HEK293 (cell line): ENCODE results near the gene DKK3.

ENCODE experiments used
- CTCF ChIA-PET: fragments of 350-600 bp; formaldehyde crosslinking; extraction: SDS; loops from one replicate; lab custom pipeline; 2021; ENCODE audit warnings: antibody characterized with exemption; lab: Yijun Ruan, JAX
- POLR2A ChIA-PET: fragments of 300-600 bp; formaldehyde crosslinking; extraction: SDS; loops from one replicate; lab custom pipeline; 2020; ENCODE audit warnings: antibody characterized with exemption, inconsistent platforms; lab: Yijun Ruan, JAX
- H3K27ac ChIP-seq: fragments of 200-500 bp; sonication (Bioruptor generic); 2 replicates; pipeline ENCODE4 v1.5.1; 2014; ENCODE audit warnings: low read depth, low read length, control low read depth, inconsistent platforms; ENCODE audit errors: extremely low read depth
- H3K36me3 ChIP-seq, 2 experiments: fragments of 200-500 bp in 1 of 2; sonication (Bioruptor generic) in 1 of 2; 1 replicate in 1 of 2; 2 replicates in 1 of 2; pipeline ENCODE4 v1.5.1; 2014 to 2017; ENCODE audit warnings: inconsistent platforms in 2 of 2, low read length in 2 of 2; ENCODE audit not compliant: control insufficient read depth in 2 of 2, insufficient read depth in 1 of 2
- H3K4me1 ChIP-seq: fragments of 200-500 bp; sonication (Bioruptor generic); 2 replicates; pipeline ENCODE4 v1.5.1; 2014; ENCODE audit warnings: mild to moderate bottlenecking, low read length, inconsistent platforms; ENCODE audit not compliant: control insufficient read depth, insufficient read depth
- H3K4me3 ChIP-seq: 2 replicates; pipeline ENCODE4 v1.5.1; 2011; ENCODE audit warnings: low read depth, mild to moderate bottlenecking, control low read depth, low read length, moderate library complexity
- H3K9me3 ChIP-seq: fragments of 200-500 bp; sonication (Bioruptor generic); 2 replicates; pipeline ENCODE4 v1.5.1; 2014; ENCODE audit warnings: low read depth, low read length, inconsistent platforms; ENCODE audit not compliant: control insufficient read depth, insufficient read depth
- GLIS2 ChIP-seq: fragments of 450-650 bp; formaldehyde crosslinking; IDR thresholded peaks from 2 replicates; pipeline ENCODE4 v1.5.1; 2016; ENCODE audit warnings: missing biosample characterization, missing genetic modification characterization
- PRDM1 ChIP-seq: fragments of 450-650 bp; formaldehyde crosslinking; IDR thresholded peaks from 2 replicates; pipeline ENCODE4; 2016; ENCODE audit warnings: missing biosample characterization, missing genetic modification characterization
- SETDB1 ChIP-seq: IDR thresholded peaks from one replicate; pipeline ENCODE4 v1.6.1; 2017; ENCODE audit warnings: mild to moderate bottlenecking, low read length, moderate library complexity, mixed read lengths; ENCODE audit not compliant: insufficient read length
- WT1 ChIP-seq: fragments of 450-650 bp; formaldehyde crosslinking; IDR thresholded peaks from 2 replicates; pipeline ENCODE4 v1.5.1; 2016; ENCODE audit warnings: missing biosample characterization, missing genetic modification characterization
- ZBTB7A ChIP-seq: fragments of 450-650 bp; formaldehyde crosslinking; IDR thresholded peaks from 2 replicates; pipeline ENCODE4 v1.5.1; 2016; ENCODE audit warnings: low read depth, missing biosample characterization, missing genetic modification characterization
- ZEB2 ChIP-seq: fragments of 450-650 bp; formaldehyde crosslinking; IDR thresholded peaks from 2 replicates; pipeline ENCODE4 v1.5.1; 2016; ENCODE audit warnings: missing biosample characterization, missing genetic modification characterization
- ZNF146 ChIP-seq: fragments of 450-650 bp; formaldehyde crosslinking; IDR thresholded peaks from 2 replicates; pipeline ENCODE4 v1.5.1; 2016; ENCODE audit warnings: missing biosample characterization, missing genetic modification characterization
- ZNF221 ChIP-seq: fragments of 450-650 bp; formaldehyde crosslinking; IDR thresholded peaks from 2 replicates; pipeline ENCODE4 v1.5.1; 2017; ENCODE audit warnings: missing biosample characterization, missing genetic modification characterization, borderline replicate concordance
- ZNF416 ChIP-seq: fragments of 450-650 bp; formaldehyde crosslinking; IDR thresholded peaks from 2 replicates; pipeline ENCODE4 v1.5.1; 2016; ENCODE audit warnings: missing biosample characterization, missing genetic modification characterization
- ZNF426 ChIP-seq: fragments of 450-650 bp; formaldehyde crosslinking; IDR thresholded peaks from 2 replicates; pipeline ENCODE4 v1.5.1; 2017; ENCODE audit warnings: missing biosample characterization, missing genetic modification characterization, mild to moderate bottlenecking, inconsistent platforms, moderate library complexity
- ZNF501 ChIP-seq: fragments of 450-650 bp; formaldehyde crosslinking; IDR thresholded peaks from 2 replicates; pipeline ENCODE4 v1.5.1; 2016; ENCODE audit warnings: missing biosample characterization, missing genetic modification characterization
- ZNF561 ChIP-seq: fragments of 450-650 bp; IDR thresholded peaks from 2 replicates; pipeline ENCODE4 v1.5.1; 2018; ENCODE audit warnings: missing biosample characterization, missing genetic modification characterization, borderline replicate concordance
- ZNF645 ChIP-seq: fragments of 450-650 bp; formaldehyde crosslinking; IDR thresholded peaks from 2 replicates; pipeline ENCODE4; 2016; ENCODE audit warnings: missing biosample characterization, missing genetic modification characterization
- ZNF654 ChIP-seq: fragments of 450-650 bp; formaldehyde crosslinking; IDR thresholded peaks from 2 replicates; pipeline ENCODE4 v1.5.1; 2016; ENCODE audit warnings: low read depth, missing biosample characterization, missing genetic modification characterization
- ZNF768 ChIP-seq: fragments of 450-650 bp; formaldehyde crosslinking; IDR thresholded peaks from 2 replicates; pipeline ENCODE4 v1.5.1; 2018; ENCODE audit warnings: missing biosample characterization, mild to moderate bottlenecking, missing genetic modification characterization
- ZSCAN23 ChIP-seq: fragments of 450-650 bp; formaldehyde crosslinking; IDR thresholded peaks from 2 replicates; pipeline ENCODE4 v1.5.1; 2016; ENCODE audit warnings: missing biosample characterization, missing genetic modification characterization
- TF ChIP-seq, protein P1 (sequence below): fragments of 450-650 bp; formaldehyde crosslinking; IDR thresholded peaks from 2 replicates; pipeline ENCODE4 v1.5.1; 2016; ENCODE audit warnings: missing biosample characterization, missing genetic modification characterization
- TF ChIP-seq, protein P2 (sequence below): fragments of 450-650 bp; formaldehyde crosslinking; IDR thresholded peaks from 2 replicates; pipeline ENCODE4 v1.5.1; 2017; ENCODE audit warnings: missing biosample characterization, mild to moderate bottlenecking, missing genetic modification characterization, moderate library complexity
- TF ChIP-seq, protein P3 (sequence below): fragments of 450-650 bp; formaldehyde crosslinking; IDR thresholded peaks from 2 replicates; pipeline ENCODE4 v1.5.1; 2016; ENCODE audit warnings: missing biosample characterization, missing genetic modification characterization
- TF ChIP-seq, protein P4 (sequence below): fragments of 450-650 bp; formaldehyde crosslinking; IDR thresholded peaks from 2 replicates; pipeline ENCODE4 v1.5.1; 2016; ENCODE audit warnings: missing biosample characterization, missing genetic modification characterization
- TF ChIP-seq, protein P5 (sequence below): fragments of 450-650 bp; formaldehyde crosslinking; IDR thresholded peaks from 2 replicates; pipeline ENCODE4 v1.5.1; 2017; ENCODE audit warnings: missing biosample characterization, missing genetic modification characterization

The DKK3 gene

GRCh38 chr11:11935536-11935935 is 72.9 kb downstream of the DKK3 start (continued):
- TF ChIP-seq ZNF768 (tag by site-specific recombination) (no peak), WT1 (no peak), SETDB1 (no peak), GLIS2 (tag by site-specific recombination) (no peak)
- TF ChIP-seq, protein P1, sequence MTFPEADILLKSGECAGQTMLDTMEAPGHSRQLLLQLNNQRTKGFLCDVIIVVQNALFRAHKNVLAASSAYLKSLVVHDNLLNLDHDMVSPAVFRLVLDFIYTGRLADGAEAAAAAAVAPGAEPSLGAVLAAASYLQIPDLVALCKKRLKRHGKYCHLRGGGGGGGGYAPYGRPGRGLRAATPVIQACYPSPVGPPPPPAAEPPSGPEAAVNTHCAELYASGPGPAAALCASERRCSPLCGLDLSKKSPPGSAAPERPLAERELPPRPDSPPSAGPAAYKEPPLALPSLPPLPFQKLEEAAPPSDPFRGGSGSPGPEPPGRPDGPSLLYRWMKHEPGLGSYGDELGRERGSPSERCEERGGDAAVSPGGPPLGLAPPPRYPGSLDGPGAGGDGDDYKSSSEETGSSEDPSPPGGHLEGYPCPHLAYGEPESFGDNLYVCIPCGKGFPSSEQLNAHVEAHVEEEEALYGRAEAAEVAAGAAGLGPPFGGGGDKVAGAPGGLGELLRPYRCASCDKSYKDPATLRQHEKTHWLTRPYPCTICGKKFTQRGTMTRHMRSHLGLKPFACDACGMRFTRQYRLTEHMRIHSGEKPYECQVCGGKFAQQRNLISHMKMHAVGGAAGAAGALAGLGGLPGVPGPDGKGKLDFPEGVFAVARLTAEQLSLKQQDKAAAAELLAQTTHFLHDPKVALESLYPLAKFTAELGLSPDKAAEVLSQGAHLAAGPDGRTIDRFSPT: no peak
- TF ChIP-seq, all 188 proteins: peak for 0

DNA sequence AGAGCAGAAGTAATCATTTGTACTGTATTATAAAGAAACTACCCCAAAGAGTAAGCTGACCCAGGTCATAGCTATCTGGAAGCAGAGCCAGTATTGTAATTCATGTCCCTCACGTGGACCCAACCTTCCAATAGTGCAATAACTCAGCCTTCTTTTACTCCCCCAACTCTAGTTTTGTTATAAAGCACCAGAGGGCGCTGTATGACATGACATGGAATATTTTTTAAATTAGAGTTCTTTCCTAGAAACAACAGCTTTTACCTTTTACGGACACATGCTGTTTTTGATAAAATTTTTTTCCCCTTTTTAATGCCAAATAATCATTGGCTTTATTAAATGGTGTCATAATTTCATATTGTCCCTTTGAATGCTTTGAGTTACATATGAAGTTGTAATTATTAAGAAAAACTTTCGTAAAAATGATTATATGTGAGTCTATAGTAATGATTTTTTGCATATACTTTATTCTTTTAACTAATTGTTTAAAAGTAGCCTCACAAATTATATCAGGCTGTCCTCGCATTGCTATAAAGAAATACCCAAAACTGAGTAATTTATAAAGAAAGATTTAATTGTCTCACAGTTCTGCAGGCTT is 76.9 kb downstream of the DKK3 start:
- no peak overlapping the region for H3K4me3 ChIP-seq
- POLR2A ChIA-PET: no interaction called here
- CTCF ChIA-PET: interaction anchor here (0.5 to 2.6 kb wide), 21 partner anchors 9 to 917 kb away, joined by 3 to 42 read pairs (median 4); no protein-coding TSS in a partner anchor
- peaks cover 0 to 57% of the 10 kb centered on the region in 2 experiments; a peak in 1 of 3 replicates for H3K36me3 ChIP-seq
- H3K4me1 ChIP-seq: no peaks in the 10 kb centered on the region
- H3K9me3 ChIP-seq: no peaks in the 10 kb centered on the region
- peak; percentile 41 for TF ChIP-seq ZNF654 (tag by site-specific recombination)
- no peak for TF ChIP-seq ZNF146
- no peak for TF ChIP-seq ZNF221 (tag by site-specific recombination)
- TF ChIP-seq PRDM1 (tag by site-specific recombination): no peak
- TF ChIP-seq, protein P2, sequence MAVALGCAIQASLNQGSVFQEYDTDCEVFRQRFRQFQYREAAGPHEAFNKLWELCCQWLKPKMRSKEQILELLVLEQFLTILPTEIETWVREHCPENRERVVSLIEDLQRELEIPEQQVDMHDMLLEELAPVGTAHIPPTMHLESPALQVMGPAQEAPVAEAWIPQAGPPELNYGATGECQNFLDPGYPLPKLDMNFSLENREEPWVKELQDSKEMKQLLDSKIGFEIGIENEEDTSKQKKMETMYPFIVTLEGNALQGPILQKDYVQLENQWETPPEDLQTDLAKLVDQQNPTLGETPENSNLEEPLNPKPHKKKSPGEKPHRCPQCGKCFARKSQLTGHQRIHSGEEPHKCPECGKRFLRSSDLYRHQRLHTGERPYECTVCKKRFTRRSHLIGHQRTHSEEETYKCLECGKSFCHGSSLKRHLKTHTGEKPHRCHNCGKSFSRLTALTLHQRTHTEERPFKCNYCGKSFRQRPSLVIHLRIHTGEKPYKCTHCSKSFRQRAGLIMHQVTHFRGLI: no peak
- TF ChIP-seq ZNF501 (tag by site-specific recombination): no peak
- no peak for TF ChIP-seq ZNF645 (tag by site-specific recombination)
- TF ChIP-seq, protein P3, sequence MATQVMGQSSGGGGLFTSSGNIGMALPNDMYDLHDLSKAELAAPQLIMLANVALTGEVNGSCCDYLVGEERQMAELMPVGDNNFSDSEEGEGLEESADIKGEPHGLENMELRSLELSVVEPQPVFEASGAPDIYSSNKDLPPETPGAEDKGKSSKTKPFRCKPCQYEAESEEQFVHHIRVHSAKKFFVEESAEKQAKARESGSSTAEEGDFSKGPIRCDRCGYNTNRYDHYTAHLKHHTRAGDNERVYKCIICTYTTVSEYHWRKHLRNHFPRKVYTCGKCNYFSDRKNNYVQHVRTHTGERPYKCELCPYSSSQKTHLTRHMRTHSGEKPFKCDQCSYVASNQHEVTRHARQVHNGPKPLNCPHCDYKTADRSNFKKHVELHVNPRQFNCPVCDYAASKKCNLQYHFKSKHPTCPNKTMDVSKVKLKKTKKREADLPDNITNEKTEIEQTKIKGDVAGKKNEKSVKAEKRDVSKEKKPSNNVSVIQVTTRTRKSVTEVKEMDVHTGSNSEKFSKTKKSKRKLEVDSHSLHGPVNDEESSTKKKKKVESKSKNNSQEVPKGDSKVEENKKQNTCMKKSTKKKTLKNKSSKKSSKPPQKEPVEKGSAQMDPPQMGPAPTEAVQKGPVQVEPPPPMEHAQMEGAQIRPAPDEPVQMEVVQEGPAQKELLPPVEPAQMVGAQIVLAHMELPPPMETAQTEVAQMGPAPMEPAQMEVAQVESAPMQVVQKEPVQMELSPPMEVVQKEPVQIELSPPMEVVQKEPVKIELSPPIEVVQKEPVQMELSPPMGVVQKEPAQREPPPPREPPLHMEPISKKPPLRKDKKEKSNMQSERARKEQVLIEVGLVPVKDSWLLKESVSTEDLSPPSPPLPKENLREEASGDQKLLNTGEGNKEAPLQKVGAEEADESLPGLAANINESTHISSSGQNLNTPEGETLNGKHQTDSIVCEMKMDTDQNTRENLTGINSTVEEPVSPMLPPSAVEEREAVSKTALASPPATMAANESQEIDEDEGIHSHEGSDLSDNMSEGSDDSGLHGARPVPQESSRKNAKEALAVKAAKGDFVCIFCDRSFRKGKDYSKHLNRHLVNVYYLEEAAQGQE: no peak
- TF ChIP-seq, all 188 proteins: peak for 1
- H3K27ac ChIP-seq: no peak overlapping the region

DNA sequence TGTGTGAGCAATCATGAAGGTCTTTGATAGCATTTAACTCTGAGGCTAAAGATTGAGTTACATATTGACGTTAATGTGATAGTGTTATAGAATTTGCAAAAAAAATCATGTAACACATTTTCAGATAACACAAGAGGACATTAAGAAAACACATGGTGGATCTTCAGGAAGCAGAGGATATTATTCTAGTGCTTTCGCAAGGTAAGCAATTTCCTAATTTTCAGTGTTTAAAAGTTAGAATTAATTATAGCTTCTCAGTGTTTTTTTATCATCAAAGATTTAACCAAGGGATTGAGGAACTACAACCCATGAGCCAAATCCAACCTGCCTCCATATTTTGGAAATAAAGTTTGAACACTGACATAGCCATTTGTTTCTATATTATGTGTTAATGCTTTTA is 78.5 kb downstream of the DKK3 start:
- ChIA-PET CTCF (interaction anchor here (0.6 to 0.7 kb wide), 3 partner anchors 80 to 902 kb away, joined by 3 read pairs; no protein-coding TSS in a partner anchor), POLR2A (no interaction called here)
- H3K36me3 ChIP-seq: peaks cover 0 to 48% of the 10 kb centered on the region in 2 experiments; a peak in 1 of 3 replicates
- H3K4me1 ChIP-seq: no peaks in the 10 kb centered on the region
- no peak overlapping the region for H3K4me3 ChIP-seq
- no peaks in the 10 kb centered on the region for H3K9me3 ChIP-seq
- H3K27ac ChIP-seq: no peak overlapping the region
- TF ChIP-seq ZNF416 (tag by site-specific recombination) (no peak), ZEB2 (no peak), ZNF426 (tag by site-specific recombination) (no peak), ZSCAN23 (no peak), ZNF561 (tag by site-specific recombination) (no peak), ZBTB7A (tag by site-specific recombination) (no peak), ZNF221 (tag by site-specific recombination) (no peak)
- TF ChIP-seq, protein P4, sequence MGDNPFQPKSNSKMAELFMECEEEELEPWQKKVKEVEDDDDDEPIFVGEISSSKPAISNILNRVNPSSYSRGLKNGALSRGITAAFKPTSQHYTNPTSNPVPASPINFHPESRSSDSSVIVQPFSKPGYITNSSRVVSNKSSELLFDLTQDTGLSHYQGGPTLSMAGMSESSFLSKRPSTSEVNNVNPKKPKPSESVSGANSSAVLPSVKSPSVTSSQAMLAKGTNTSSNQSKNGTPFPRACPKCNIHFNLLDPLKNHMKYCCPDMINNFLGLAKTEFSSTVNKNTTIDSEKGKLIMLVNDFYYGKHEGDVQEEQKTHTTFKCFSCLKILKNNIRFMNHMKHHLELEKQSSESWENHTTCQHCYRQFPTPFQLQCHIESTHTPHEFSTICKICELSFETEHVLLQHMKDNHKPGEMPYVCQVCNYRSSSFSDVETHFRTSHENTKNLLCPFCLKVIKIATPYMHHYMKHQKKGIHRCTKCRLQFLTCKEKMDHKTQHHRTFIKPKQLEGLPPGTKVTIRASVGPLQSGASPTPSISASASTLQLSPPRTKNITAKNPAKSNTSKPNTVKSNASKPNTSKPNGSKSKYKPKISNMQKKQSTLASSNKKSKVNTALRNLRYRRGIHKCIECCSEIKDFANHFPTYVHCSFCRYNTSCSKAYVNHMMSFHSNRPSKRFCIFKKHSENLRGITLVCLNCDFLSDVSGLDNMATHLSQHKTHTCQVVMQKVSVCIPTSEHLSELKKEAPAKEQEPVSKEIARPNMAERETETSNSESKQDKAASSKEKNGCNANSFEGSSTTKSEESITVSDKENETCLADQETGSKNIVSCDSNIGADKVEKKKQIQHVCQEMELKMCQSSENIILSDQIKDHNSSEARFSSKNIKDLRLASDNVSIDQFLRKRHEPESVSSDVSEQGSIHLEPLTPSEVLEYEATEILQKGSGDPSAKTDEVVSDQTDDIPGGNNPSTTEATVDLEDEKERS (tag by site-specific recombination): no peak
- TF ChIP-seq, protein P5, sequence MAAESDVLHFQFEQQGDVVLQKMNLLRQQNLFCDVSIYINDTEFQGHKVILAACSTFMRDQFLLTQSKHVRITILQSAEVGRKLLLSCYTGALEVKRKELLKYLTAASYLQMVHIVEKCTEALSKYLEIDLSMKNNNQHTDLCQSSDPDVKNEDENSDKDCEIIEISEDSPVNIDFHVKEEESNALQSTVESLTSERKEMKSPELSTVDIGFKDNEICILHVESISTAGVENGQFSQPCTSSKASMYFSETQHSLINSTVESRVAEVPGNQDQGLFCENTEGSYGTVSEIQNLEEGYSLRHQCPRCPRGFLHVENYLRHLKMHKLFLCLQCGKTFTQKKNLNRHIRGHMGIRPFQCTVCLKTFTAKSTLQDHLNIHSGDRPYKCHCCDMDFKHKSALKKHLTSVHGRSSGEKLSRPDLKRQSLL (tag by site-specific recombination): no peak
